Tibial nerve (tissue), 4 donors: ENCODE measurements around the gene PRMT5.

ENCODE experiments used
- EP300 ChIP-seq, 2 donors: sonication (generic); formaldehyde crosslinking; IDR thresholded peaks; one replicate each; pipeline ENCODE4 v1.6.1; 2017; ENCODE audit warnings: antibody characterized with exemption in 2 of 2, mild to moderate bottlenecking in 1 of 2
- POLR2A ChIP-seq, 2 donors: fragments of 450-650 bp; IDR thresholded peaks; one replicate each; pipeline ENCODE4 v1.6.1; 2017; ENCODE audit warnings: antibody characterized with exemption in 2 of 2, mild to moderate bottlenecking in 2 of 2, moderate library complexity in 2 of 2
- TF ChIP-seq, protein P1 (sequence below), 5 experiments: fragments of 200-600 bp in 3 of 5; fragments of 450-650 bp in 2 of 5; sonication (generic) in 3 of 5; IDR thresholded peaks; one replicate each; pipeline ENCODE4 v1.5.1; 2016 to 2019; ENCODE audit warnings: antibody characterized with exemption in 5 of 5, mild to moderate bottlenecking in 3 of 5, moderate library complexity in 2 of 5

DNA sequence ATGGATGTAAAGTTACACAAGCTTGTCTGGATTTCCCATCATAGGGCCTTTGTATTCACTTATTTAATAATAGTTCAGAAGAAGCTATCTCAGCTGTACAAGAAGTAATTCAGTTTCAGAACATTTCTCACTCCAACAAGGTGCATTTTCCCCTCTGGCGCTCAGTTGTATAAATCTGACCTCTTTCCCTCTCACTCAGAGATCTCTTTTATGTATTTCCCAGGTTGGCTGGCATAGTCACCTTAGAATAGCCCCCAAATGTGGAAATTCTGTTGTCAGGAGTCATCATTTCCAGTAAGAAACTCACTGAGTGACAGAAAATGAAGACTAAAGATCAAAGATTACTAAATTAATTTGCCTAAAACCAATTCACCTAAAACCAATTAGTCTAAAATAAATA, 42.0 kb upstream of the PRMT5 start:
- TF ChIP-seq, protein P1, sequence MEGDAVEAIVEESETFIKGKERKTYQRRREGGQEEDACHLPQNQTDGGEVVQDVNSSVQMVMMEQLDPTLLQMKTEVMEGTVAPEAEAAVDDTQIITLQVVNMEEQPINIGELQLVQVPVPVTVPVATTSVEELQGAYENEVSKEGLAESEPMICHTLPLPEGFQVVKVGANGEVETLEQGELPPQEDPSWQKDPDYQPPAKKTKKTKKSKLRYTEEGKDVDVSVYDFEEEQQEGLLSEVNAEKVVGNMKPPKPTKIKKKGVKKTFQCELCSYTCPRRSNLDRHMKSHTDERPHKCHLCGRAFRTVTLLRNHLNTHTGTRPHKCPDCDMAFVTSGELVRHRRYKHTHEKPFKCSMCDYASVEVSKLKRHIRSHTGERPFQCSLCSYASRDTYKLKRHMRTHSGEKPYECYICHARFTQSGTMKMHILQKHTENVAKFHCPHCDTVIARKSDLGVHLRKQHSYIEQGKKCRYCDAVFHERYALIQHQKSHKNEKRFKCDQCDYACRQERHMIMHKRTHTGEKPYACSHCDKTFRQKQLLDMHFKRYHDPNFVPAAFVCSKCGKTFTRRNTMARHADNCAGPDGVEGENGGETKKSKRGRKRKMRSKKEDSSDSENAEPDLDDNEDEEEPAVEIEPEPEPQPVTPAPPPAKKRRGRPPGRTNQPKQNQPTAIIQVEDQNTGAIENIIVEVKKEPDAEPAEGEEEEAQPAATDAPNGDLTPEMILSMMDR (IDR thresholded peaks at IDR 0.05): no peak
- TF ChIP-seq POLR2A (IDR thresholded peaks at IDR 0.05): no peak
- no peak for TF ChIP-seq EP300 (IDR thresholded peaks at IDR 0.05)
